G401.6 (cell line): ENCODE data around the gene NPEPL1.
"Not testable (repeated sequence)": the region's sequence is repeated elsewhere in the genome, so short reads cannot be mapped to it uniquely, and the experiment has no call there.

Experiments used
- FAIRE-seq: peaks from 2 replicates; lab custom pipeline; 2012; peaks lifted over from hg19 to GRCh38; lab: Jason Lieb, UNC

The NPEPL1 gene

GRCh38 chr20:58715391-58715800 lies 22.8 kb downstream of the NPEPL1 start:
- FAIRE-seq = no peak

DNA sequence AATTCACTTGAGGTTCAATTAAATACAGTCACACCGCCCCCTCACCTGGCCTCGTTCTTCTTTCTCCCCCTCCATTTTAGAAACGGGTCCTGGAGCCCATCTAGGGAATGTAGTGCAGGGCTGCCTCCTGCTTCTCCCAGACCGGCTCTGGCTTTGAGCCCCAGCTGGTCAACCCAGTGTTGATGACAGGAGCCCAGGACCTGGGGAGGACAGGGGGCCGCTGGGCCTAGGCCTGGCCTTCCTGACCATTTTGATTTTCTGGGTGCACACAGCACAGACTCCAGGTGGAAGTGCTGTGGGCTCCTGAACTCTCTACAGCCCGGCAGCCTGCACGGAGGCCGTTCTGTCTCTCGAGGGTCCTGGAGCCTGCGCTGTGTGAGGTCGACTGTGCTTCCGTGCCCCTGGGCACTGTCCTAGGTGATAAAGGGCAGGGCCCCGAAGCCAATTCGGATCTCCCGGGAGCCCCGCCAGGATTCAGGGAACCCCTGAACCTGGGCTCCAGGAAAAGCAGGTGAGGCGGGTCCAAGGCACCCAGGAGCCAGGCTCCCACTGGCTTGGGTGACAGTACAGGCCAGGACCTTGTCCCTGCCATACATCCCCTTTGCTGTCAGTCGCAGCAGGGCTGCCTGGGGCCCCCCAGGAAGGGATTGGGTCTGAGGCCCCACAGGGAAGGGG lies 23.3 kb downstream of the NPEPL1 start:
- FAIRE-seq = no peak

DNA sequence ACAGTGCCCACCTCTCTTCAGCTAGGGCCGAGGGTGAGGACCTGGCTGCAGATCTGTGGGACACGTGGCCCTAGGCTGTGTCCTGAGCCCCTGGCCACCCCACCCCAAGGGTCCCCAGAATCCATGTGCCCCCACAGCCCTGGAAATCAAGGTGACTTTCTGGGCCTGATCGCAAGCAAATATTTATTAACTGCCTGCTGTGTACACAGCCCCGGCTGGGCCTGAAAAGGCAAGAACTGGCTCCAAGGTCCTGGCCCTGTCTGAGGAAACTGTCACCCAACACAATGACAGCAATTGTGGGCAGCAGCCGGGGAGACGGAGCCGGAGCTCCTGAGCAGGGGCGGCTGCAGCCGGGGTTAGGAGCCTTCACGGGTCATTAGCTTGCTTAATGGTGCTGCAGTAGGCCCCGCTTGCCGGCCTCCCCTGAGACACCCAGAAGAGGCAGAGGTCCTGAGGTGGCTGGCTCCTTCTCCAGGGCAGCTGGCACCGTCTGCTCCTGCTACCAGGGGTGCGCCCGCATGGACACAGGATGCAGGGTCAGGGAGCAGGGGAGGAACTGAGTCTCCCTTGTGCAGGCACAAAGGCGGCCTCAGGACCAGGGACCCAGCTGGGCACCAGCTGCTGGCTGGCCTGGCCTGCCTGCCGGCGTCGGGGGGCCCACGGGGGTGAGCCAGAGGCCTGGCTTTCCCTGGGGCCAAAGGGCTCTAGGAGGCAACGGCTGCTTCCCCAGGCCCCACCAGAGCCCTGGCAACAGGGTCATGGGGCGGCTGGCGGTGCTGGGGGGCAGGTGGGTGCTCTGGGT lies 24.1 kb downstream of the NPEPL1 start:
- FAIRE-seq = no peak

- FAIRE-seq = no peak
These were observed 24.9 kb downstream of the NPEPL1 start for GRCh38 chr20:58717278-58718091.

GRCh38 chr20:58718121-58718563 lies 25.5 kb downstream of the NPEPL1 start:
- FAIRE-seq = no peak

DNA sequence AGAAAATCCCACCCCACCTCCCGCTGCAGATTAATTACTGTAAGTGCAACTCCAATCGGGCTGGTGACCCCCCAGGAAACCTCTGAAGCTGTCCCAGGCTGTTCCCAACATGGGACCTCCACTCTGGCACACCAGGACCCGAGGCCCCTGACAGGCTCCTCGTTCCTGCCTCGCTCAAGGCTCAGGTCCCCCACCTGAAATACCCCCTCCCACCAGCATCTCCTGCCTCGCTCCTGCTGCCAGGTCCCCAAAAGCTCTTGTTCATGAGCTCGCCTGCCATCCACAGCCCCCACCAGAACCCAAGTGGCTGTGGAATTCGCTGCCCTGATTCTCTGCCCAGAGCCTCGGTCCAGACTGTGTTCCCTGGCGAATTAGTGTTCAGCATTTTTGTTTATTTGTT lies 26.1 kb downstream of the NPEPL1 start:
- no peak for FAIRE-seq

DNA sequence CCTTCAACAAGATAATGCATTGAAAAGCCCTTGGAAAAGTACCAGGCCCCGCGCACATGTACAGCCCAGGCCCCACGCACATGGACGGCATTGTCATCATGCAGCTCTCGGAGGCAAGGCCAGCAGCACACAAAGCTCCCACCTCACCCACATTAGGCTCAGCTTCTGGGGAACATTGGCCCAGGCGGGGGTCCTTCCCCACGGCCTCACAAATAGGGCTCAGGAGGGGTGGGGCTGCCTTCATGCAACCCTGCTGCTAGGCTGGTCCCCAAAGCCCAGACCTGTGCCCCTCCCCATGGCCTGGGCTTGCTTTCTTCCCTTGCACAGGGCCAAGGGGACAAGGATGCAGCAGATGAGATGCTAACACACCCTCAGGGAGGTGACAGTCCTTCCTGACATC lies 26.7 kb downstream of the NPEPL1 start:
- no peak for FAIRE-seq

DNA sequence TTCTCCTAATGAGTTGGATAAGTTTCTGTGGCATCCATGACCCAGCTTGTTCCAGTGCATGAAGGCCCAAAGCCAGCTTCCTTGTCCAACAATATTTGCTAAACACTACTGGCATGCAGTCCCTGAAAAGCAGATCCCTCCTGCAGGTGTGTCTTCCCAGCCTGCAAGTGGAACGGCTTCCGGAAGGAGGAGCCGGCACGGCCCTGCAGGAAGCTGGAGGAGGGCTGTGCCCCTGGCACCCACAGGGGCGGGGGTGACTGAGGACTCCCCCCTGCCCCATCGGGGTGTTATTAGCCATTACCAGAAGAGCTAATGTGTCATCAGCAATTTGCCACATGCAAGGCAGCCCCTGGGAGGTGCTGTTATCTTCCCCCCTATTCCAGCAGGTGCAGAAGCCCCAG lies 27.4 kb downstream of the NPEPL1 start:
- FAIRE-seq = no peak

DNA sequence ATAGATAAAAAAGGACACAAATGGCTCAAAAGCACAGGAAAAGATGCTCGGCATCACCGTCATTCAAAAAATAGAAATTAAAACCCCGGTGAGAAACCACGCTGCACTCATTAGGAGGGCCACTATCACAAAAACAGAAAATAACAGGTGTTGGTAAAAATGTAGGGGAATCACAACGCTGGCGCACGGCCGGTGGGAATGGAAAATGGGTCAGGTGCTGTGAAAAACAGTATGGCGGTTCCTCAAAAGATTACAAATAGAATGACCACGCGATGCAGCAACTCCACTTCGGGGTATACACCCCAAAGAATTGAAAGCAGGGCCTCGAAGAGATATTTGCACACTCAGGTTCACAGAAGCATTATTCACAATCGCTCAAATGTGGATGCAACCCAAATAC lies 28.3 kb downstream of the NPEPL1 start:
- FAIRE-seq = no peak

DNA sequence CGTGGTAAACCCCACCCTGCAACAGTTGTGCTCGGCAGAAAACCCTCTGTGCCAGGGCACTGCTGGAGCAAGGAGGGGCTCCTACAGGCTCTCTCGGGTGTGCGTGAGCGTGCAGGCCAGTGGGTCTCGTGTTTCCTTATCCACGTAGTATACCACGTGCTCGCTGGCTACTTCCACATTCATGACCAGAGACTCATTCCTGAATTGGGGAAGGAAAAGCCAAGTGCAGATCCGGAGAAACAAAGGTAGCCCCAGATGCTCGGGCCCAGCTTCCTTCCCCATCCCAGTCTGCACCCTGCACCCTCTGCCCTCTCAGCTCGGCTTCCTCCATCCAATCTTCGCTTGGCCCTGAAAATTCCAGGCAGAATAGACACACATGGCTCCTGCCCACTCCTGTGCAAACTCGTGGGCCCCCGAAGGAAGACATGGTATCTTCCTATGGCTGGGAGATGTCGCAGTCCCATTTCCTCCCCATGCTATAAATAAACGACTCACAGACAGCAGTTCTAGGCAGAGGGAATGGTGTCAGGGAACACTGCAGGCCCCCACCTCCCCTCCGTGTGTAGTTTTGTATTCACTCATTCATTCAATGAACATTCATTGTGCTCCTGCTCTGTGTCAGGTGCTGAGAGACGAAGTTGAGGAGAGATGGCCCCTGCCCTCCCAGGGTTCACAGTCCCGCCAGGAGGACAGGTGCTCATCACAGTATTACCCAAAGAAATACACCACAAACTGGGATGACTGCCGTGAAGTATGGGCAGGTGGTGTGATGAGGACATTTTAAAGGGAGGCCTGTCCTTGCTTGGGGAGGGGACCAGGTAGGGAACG lies 29.6 kb downstream of the NPEPL1 start:
- no peak for FAIRE-seq

GRCh38 chr20:58722877-58723627 lies 30.5 kb downstream of the NPEPL1 start:
- no peak for FAIRE-seq

DNA sequence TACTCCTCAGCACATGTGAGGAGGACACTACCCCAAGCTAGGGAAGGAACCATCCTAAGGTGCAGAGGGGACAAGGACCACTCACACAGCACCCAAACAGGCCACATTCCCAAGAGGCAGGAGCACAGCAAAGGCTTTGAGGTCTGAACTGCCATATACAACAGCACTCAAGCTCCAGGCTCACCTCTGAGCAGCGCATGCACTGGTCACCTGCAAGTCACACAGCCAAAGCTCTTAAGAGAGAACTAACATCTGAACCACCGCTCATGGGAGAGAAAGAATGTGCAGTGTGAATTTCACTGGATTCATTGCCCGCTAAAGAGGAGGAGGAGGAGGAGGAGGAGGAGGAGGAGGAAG lies 31.0 kb downstream of the NPEPL1 start:
- no peak for FAIRE-seq

DNA sequence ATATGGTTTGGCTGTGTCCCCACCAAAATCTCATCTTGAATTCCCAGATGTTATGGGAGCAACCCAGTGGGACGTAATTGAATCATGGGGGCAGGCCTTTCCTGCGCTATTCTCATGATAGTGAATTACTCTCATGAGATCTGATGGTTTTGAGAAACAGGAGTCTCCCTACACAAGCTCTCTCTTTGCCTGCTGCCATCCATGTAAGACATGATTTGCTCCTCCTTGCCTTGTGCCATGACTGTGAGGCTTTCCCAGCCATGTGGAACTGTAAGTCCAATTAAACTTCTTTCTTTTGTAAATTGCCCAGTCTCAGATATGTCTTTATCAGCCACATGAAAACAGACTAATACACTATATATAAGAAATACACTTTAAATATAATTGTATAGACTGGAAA lies 33.6 kb downstream of the NPEPL1 start:
- not testable (repeated sequence) for FAIRE-seq

DNA sequence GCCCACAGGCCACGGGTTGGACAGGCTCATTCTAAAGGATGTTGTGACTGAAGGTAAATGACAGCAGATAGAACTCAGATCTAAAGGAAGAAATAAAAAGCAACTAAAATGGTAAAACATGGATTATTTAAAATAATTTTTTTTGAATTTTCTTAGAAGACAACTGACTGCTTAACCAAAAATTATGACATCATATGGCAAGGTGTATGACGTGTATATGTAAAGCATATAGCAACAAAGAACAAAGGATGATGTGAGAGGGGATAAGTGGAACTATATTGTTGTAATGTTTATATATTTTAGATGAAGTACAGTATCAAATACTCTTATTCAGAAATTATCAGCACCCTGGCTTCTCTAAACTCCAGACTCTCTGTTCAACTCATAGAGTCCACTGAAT lies 38.6 kb downstream of the NPEPL1 start:
- FAIRE-seq = no peak

- FAIRE-seq = no peak
These were observed 44.6 kb downstream of the NPEPL1 start for GRCh38 chr20:58737198-58737597.

DNA sequence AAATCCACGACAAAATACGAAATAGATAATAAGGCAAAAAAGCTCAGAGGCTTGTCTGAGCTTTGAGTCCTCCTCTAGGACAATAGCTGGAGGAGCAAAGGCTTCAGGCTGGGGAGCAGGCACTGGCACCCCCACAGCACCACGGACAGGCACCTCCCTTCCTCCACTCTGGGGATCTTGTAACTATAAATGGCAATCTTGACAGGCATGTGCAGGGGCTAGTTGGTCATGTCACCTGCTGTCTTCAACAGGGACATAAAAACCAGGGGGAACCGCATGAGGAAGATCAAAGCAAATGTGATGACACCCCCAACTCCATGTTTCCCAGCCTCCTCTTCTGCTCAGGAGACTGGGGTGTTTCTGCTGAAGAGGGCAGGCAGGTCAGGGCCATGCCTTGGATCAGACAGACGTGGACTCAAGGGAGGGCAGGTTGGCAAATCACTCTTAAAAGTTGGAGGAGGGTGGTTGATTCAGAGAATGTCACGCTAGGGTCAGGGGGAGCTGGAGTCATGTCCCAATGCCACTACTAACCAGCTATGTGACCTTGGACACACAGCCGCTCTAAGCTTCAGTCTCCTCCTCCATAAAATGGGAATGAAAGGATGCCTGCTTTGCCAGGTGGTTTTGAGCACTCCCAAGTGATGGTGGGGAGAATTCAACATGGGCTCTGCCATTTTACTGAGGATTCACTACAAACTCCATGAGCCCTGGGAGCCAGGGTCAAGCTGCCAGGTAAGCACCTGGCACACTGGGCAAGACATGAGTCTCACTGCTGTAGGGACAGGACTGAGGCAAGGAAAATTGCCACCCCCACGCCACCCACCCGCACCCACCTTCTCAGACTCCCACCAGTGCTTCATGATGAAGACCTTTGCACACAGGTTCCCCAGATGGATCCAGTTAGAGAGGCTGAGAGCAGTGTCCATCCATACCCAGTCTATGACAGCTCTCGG lies 48.0 kb downstream of the NPEPL1 start:
- no peak for FAIRE-seq

- FAIRE-seq = no peak
These were observed 48.8 kb downstream of the NPEPL1 start for GRCh38 chr20:58741384-58741783.

- FAIRE-seq = no peak
These were observed 50.3 kb downstream of the NPEPL1 start for GRCh38 chr20:58742668-58743566.

DNA sequence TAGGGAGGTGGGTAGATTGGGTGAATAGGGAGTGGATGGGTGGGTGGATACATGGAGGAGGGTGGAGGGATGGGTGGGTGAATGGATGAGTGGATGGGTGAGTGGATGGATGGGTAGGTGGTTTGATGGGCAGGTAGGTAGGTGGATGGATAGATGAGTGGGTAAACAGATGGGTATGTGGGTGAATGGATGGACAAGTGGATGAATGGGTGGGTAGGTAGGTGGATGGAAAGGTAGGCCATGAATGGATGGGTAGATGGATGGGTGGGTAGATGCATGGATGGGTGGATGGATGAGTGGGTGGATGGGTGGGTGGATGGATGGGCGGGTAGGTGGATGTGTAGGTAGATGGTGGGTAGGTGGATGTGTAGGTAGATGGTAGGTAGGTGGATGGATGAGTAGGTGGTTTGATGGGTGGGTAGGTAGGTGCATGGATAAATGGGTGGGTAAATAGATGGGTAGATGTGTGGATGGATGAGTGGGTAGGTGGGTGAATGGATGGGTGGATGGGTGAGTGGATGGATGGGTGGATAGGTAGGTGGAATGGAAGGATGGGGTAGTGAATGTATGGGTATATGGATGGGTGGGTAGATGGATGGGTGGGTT lies 51.4 kb downstream of the NPEPL1 start:
- no peak for FAIRE-seq
